K562 (cell line): ENCODE results near the gene BRWD1. TPM values are rescaled to one million over a fixed set of nuclear protein-coding genes. Genes with fewer than 3 reads are reported as not detected.

Source experiments
- CTBP1 ChIP-seq: fragments of 450-650 bp; IDR thresholded peaks from 2 replicates; pipeline ENCODE4 v1.6.1; 2016; ENCODE audit warnings: borderline replicate concordance
- EHMT2 ChIP-seq: fragments of 450-650 bp; IDR thresholded peaks from 2 replicates; pipeline ENCODE4 v1.6.1; 2018; ENCODE audit warnings: antibody characterized with exemption
- ESRRA ChIP-seq: fragments of 450-650 bp; IDR thresholded peaks from 2 replicates; pipeline ENCODE4 v1.6.1; 2014; ENCODE audit warnings: low read depth, mild to moderate bottlenecking, moderate library complexity, borderline replicate concordance
- FOS ChIP-seq: IDR thresholded peaks from 3 replicates; pipeline ENCODE4 v1.6.1; 2011; ENCODE audit not compliant: insufficient read length; ENCODE audit errors: extremely low read depth
- FOXP1 ChIP-seq: sonication (generic); formaldehyde crosslinking; IDR thresholded peaks from 2 replicates; pipeline ENCODE4 v1.8.0; 2022; ENCODE audit warnings: mild to moderate bottlenecking, missing genetic modification reagents
- HEY1 ChIP-seq: fragments of 250-450 bp; sonication (Bioruptor Pico); IDR thresholded peaks from 2 replicates; pipeline ENCODE4 v1.5.0; 2020; ENCODE audit warnings: mild to moderate bottlenecking, moderate library complexity, borderline replicate concordance
- KLF10 ChIP-seq: fragments of 250-450 bp; sonication (Bioruptor Pico); IDR thresholded peaks from 2 replicates; pipeline ENCODE4 v1.6.1; 2021; ENCODE audit warnings: matching md5 sums
- KLF16 ChIP-seq: IDR thresholded peaks from 2 replicates; pipeline ENCODE4 v1.6.1; 2016; ENCODE audit warnings: antibody characterized with exemption
- NBN ChIP-seq: fragments of 450-650 bp; IDR thresholded peaks from 2 replicates; pipeline ENCODE4 v1.6.1; 2016; ENCODE audit warnings: low read depth, mild to moderate bottlenecking
- NELFE ChIP-seq: IDR thresholded peaks from 2 replicates; pipeline ENCODE4 v1.6.1; 2011; ENCODE audit warnings: mild to moderate bottlenecking; ENCODE audit not compliant: insufficient read depth, insufficient read length
- NFATC3 ChIP-seq: fragments of 450-650 bp; IDR thresholded peaks from 2 replicates; pipeline ENCODE4 v1.6.1; 2017; ENCODE audit warnings: mild to moderate bottlenecking
- PTBP1 ChIP-seq: fragments of 200-400 bp; formaldehyde crosslinking; IDR thresholded peaks from 2 replicates; pipeline ENCODE4 v1.6.1; 2017; ENCODE audit warnings: low read depth, low read length
- PTTG1 ChIP-seq: fragments of 450-650 bp; IDR thresholded peaks from 2 replicates; pipeline ENCODE4 v1.6.1; 2016; ENCODE audit warnings: low read depth, mild to moderate bottlenecking, missing genetic modification characterization, missing compliant biosample characterization
- RNF2 ChIP-seq: sonication (generic); IDR thresholded peaks from 2 replicates; pipeline ENCODE4 v1.6.1; 2016
- SIX5 ChIP-seq, 2 experiments: IDR thresholded peaks; 2 replicates each; pipeline ENCODE4 v1.6.1; 2011; ENCODE audit warnings: low read length in 2 of 2, borderline replicate concordance in 1 of 2, low read depth in 1 of 2, mild to moderate bottlenecking in 1 of 2, moderate library complexity in 1 of 2; ENCODE audit not compliant: insufficient read depth in 1 of 2
- SP1 ChIP-seq: sonication (generic); formaldehyde crosslinking; IDR thresholded peaks from 2 replicates; pipeline ENCODE4 v1.8.1; 2022; ENCODE audit warnings: mild to moderate bottlenecking, missing genetic modification reagents
- TAF15 ChIP-seq: fragments of 200-400 bp; formaldehyde crosslinking; IDR thresholded peaks from 2 replicates; pipeline ENCODE4 v1.6.1; 2017; ENCODE audit warnings: mild to moderate bottlenecking, low read depth, low read length, moderate library complexity
- ZFPM2 ChIP-seq: fragments of 250-450 bp; sonication (Bioruptor Pico); IDR thresholded peaks from 2 replicates; pipeline ENCODE4 v1.5.1; 2022; ENCODE audit warnings: mild to moderate bottlenecking
- ZNF140 ChIP-seq: fragments of 250-450 bp; sonication (Bioruptor Pico); IDR thresholded peaks from 2 replicates; pipeline ENCODE4 v1.8.0; 2021; ENCODE audit warnings: moderate library complexity, mild to moderate bottlenecking, inconsistent platforms
- ZNF175 ChIP-seq: fragments of 200-800 bp; sonication (Bioruptor generic); IDR thresholded peaks from 2 replicates; pipeline ENCODE4 v1.6.1; 2016; ENCODE audit warnings: low read depth, mild to moderate bottlenecking, missing genetic modification characterization, missing compliant biosample characterization
- ZNF436 ChIP-seq: fragments of 250-450, 450-650 bp; sonication (Bioruptor Pico); formaldehyde crosslinking; IDR thresholded peaks from 2 replicates; pipeline ENCODE4 v1.7.0; 2020; ENCODE audit warnings: mild to moderate bottlenecking
- ZNF583 ChIP-seq: fragments of 250-450 bp; sonication (Bioruptor Pico); IDR thresholded peaks from 2 replicates; pipeline ENCODE4 v1.4.0; 2020
- polyA plus RNA-seq, 8 experiments: library from polyadenylated mRNA; depleted of rRNA in 4 of 8; stranded (reverse) in 5 of 8; unstranded in 3 of 8; fragments of >200 nt; fragmentation: Nextera tagmentation in 2 of 8; fragmentation: Illumina TruSeq in 1 of 8; extraction: Ambion mirVana in 2 of 8; extraction: Trizol in 1 of 8; gene quantifications; 2 replicates each; pipeline versions ENCODE4 v1.2.1 to v1.2.3, GENCODE V29; 2011 to 2014; ENCODE audit warnings: inconsistent platforms in 1 of 8, missing spikeins in 1 of 8
- total RNA-seq, 7 experiments: library from RNA; depleted of rRNA in 6 of 7; stranded (reverse); fragments of >200 nt in 6 of 7; fragmentation: Illumina TruSeq in 2 of 7; extraction: Trizol in 2 of 7; gene quantifications; 2 replicates each; pipeline versions ENCODE4 v1.2.1 to v1.2.3, GENCODE V29; 2011 to 2021; ENCODE audit warnings: low replicate concordance in 1 of 7
- TF ChIP-seq, protein P1 (sequence below): fragments of 250-450 bp; sonication (Bioruptor Pico); IDR thresholded peaks from 2 replicates; pipeline ENCODE4 v1.8.0; 2022; ENCODE audit warnings: moderate library complexity, mild to moderate bottlenecking, inconsistent platforms
- TF ChIP-seq, protein P2 (sequence below): conservative IDR thresholded peaks from 2 replicates; pipeline ENCODE4 v1.6.1; 2011; ENCODE audit warnings: low read depth, mild to moderate bottlenecking, low read length; ENCODE audit not compliant: control insufficient read depth
- TF ChIP-seq, protein P3 (sequence below): fragments of 450-650 bp; IDR thresholded peaks from 2 replicates; pipeline ENCODE4 v1.6.1; 2017; ENCODE audit warnings: mild to moderate bottlenecking, moderate library complexity
- TF ChIP-seq, protein P4 (sequence below): fragments of 450-650 bp; formaldehyde crosslinking; IDR thresholded peaks from 2 replicates; pipeline ENCODE4 v1.4.0; 2022; ENCODE audit warnings: missing genetic modification characterization

Gene BRWD1
- total and polyA plus RNA-seq, 9 of the 15 experiments (the other 6 are each of a cell fraction or from before 2014, with no cell fraction given) = 10.1 to 60.2 (median 34.1) TPM

DNA sequence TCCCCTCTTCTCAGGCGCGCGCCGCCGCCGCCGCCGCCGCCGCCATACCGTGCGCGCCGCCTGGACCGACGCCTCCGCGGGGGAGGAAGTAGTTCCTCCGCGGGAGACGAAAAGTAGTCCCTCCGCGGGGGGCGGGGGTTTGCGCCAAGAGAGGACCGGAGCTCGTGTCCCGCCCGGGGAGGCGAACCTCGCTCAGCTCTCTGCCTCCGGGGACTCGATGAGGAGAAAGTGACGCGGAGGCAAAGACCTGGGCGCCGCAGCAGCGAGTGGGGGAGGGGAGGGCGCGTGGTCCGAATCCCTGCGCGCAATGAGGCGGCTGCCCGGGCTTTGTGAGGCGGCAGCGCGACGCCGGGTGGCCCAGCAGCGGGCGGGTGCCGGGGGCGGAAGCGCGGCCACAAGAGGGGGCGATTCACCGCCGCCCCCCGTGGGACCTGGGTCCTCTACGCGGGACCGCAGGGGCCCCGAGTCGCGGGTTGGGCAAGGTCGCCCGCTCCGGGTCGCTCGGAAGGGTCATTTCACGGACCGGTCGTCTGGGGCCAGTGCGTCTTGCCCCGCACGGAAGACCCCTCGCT is at the start of gene BRWD1 (continued):
- TF ChIP-seq, protein P1, sequence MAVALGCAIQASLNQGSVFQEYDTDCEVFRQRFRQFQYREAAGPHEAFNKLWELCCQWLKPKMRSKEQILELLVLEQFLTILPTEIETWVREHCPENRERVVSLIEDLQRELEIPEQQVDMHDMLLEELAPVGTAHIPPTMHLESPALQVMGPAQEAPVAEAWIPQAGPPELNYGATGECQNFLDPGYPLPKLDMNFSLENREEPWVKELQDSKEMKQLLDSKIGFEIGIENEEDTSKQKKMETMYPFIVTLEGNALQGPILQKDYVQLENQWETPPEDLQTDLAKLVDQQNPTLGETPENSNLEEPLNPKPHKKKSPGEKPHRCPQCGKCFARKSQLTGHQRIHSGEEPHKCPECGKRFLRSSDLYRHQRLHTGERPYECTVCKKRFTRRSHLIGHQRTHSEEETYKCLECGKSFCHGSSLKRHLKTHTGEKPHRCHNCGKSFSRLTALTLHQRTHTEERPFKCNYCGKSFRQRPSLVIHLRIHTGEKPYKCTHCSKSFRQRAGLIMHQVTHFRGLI (CRISPR knock-in tag) = no peak; the same call in 1 of the 2 replicates
- no peak for TF ChIP-seq NELFE
- TF ChIP-seq ZNF140 (CRISPR knock-in tag) = no peak
- TF ChIP-seq, protein P2, sequence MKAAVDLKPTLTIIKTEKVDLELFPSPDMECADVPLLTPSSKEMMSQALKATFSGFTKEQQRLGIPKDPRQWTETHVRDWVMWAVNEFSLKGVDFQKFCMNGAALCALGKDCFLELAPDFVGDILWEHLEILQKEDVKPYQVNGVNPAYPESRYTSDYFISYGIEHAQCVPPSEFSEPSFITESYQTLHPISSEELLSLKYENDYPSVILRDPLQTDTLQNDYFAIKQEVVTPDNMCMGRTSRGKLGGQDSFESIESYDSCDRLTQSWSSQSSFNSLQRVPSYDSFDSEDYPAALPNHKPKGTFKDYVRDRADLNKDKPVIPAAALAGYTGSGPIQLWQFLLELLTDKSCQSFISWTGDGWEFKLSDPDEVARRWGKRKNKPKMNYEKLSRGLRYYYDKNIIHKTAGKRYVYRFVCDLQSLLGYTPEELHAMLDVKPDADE = peak; percentile 85
- no peak for TF ChIP-seq TAF15
- no peak for TF ChIP-seq KLF16
- peak; percentile 86 for TF ChIP-seq RNF2
- no peak for TF ChIP-seq HEY1
- 0 out of 2 replicates have a peak, but pooled peaks have one; percentile 63 for TF ChIP-seq PTBP1
- no peak for TF ChIP-seq PTTG1 (tag)
- TF ChIP-seq ZFPM2 = no peak
- peak; percentile 77 for TF ChIP-seq FOXP1 (CRISPR knock-in tag)
- TF ChIP-seq, protein P3, sequence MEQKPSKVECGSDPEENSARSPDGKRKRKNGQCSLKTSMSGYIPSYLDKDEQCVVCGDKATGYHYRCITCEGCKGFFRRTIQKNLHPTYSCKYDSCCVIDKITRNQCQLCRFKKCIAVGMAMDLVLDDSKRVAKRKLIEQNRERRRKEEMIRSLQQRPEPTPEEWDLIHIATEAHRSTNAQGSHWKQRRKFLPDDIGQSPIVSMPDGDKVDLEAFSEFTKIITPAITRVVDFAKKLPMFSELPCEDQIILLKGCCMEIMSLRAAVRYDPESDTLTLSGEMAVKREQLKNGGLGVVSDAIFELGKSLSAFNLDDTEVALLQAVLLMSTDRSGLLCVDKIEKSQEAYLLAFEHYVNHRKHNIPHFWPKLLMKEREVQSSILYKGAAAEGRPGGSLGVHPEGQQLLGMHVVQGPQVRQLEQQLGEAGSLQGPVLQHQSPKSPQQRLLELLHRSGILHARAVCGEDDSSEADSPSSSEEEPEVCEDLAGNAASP = no peak
- no peak for TF ChIP-seq KLF10 (CRISPR knock-in tag)
- no peak for TF ChIP-seq FOS
- 0 out of 2 replicates have a peak, but pooled peaks have one; percentile 35 for TF ChIP-seq ZNF583 (CRISPR knock-in tag)
- peak; percentile 100 for TF ChIP-seq CTBP1
- peak; percentile 73; the same call in 1 of the 2 replicates for TF ChIP-seq ZNF175 (CRISPR knock-in tag)
- peak; percentile 60; the same call in 1 of the 2 replicates for TF ChIP-seq NFATC3
- peak; percentile 98 for TF ChIP-seq NBN
- TF ChIP-seq, protein P4, sequence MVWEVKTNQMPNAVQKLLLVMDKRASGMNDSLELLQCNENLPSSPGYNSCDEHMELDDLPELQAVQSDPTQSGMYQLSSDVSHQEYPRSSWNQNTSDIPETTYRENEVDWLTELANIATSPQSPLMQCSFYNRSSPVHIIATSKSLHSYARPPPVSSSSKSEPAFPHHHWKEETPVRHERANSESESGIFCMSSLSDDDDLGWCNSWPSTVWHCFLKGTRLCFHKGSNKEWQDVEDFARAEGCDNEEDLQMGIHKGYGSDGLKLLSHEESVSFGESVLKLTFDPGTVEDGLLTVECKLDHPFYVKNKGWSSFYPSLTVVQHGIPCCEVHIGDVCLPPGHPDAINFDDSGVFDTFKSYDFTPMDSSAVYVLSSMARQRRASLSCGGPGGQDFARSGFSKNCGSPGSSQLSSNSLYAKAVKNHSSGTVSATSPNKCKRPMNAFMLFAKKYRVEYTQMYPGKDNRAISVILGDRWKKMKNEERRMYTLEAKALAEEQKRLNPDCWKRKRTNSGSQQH (CRISPR knock-in tag) = peak; percentile 48; the same call in 1 of the 2 replicates
- TF ChIP-seq SP1 (CRISPR knock-in tag) = peak; percentile 93
- TF ChIP-seq ZNF436 (CRISPR knock-in tag) = peak; percentile 62; the same call in 1 of the 2 replicates
- TF ChIP-seq EHMT2 = no peak
- TF ChIP-seq ESRRA = peak; percentile 89
- no peak for TF ChIP-seq SIX5 (IDR thresholded peaks at IDR 0.05; ENCODE audit: borderline replicate concordance in 1 of 2, insufficient read depth in 1 of 2, low read depth in 1 of 2, low read length in 2 of 2)
